ENCODE measurements around the gene GRIN2B.

DNA sequence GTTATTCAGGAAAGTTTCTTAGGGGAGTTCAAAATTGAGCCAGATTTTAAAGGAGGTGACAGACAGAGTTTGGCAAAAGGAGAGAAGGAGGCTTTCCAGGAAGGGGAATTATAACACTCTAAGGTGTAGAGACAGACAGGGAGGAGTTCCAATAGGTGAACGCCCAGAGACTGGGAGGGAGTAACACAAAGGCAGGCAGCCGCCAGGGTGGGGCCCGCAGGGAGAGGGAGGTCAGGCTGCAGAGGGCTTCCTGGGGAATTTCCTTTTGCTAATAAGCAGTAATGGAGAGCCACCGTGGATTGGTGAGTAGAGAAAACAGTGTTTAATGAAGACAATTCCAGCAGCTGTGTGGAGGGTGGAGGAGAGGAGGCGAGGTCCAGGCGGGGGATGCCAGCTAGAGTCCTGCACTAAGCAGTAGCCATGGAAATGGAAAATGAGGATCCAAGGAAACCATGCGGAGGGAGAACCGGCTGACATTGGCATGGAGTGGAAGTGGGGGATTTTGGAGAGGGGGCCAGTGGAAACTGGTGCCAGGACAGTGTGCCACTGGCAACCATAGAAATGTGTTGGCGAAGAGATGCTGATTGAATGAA is 22.2 kb downstream of the GRIN2B start:
- TF ChIP-seq ZFP37 (tag by site-specific recombination; IDR thresholded peaks at IDR 0.05) (no peak), ZNF76 (tag by site-specific recombination; IDR thresholded peaks at IDR 0.05; ENCODE audit: borderline replicate concordance, low read depth) (no peak), ZNF776 (tag by site-specific recombination; IDR thresholded peaks at IDR 0.05; ENCODE audit: borderline replicate concordance) (no peak)
- TF ChIP-seq, protein P1, sequence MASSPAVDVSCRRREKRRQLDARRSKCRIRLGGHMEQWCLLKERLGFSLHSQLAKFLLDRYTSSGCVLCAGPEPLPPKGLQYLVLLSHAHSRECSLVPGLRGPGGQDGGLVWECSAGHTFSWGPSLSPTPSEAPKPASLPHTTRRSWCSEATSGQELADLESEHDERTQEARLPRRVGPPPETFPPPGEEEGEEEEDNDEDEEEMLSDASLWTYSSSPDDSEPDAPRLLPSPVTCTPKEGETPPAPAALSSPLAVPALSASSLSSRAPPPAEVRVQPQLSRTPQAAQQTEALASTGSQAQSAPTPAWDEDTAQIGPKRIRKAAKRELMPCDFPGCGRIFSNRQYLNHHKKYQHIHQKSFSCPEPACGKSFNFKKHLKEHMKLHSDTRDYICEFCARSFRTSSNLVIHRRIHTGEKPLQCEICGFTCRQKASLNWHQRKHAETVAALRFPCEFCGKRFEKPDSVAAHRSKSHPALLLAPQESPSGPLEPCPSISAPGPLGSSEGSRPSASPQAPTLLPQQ (tag by site-specific recombination; IDR thresholded peaks at IDR 0.05) = no peak
- TF ChIP-seq, protein P2, sequence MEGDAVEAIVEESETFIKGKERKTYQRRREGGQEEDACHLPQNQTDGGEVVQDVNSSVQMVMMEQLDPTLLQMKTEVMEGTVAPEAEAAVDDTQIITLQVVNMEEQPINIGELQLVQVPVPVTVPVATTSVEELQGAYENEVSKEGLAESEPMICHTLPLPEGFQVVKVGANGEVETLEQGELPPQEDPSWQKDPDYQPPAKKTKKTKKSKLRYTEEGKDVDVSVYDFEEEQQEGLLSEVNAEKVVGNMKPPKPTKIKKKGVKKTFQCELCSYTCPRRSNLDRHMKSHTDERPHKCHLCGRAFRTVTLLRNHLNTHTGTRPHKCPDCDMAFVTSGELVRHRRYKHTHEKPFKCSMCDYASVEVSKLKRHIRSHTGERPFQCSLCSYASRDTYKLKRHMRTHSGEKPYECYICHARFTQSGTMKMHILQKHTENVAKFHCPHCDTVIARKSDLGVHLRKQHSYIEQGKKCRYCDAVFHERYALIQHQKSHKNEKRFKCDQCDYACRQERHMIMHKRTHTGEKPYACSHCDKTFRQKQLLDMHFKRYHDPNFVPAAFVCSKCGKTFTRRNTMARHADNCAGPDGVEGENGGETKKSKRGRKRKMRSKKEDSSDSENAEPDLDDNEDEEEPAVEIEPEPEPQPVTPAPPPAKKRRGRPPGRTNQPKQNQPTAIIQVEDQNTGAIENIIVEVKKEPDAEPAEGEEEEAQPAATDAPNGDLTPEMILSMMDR (tag by site-specific recombination; IDR thresholded peaks at IDR 0.05) = no peak
- TF ChIP-seq, protein P3, sequence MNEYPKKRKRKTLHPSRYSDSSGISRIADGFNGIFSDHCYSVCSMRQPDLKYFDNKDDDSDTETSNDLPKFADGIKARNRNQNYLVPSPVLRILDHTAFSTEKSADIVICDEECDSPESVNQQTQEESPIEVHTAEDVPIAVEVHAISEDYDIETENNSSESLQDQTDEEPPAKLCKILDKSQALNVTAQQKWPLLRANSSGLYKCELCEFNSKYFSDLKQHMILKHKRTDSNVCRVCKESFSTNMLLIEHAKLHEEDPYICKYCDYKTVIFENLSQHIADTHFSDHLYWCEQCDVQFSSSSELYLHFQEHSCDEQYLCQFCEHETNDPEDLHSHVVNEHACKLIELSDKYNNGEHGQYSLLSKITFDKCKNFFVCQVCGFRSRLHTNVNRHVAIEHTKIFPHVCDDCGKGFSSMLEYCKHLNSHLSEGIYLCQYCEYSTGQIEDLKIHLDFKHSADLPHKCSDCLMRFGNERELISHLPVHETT (tag by site-specific recombination; IDR thresholded peaks at IDR 0.05) = no peak
